DND-41 (cell line): ENCODE results near the gene CNOT11.

ENCODE experiments used
- ATAC-seq: fragments of 200-7000 bp; cut with Tn5 transposase; 3 replicates; pipeline ENCODE4 v1.9.1; 2021; ENCODE audit warnings: low read depth; ENCODE audit not compliant: insufficient read depth
- DNase-seq: peaks from one replicate; pipeline ENCODE4 v3.0.0-alpha.2; 2020
- H2AFZ ChIP-seq: 2 replicates; pipeline ENCODE4 v1.6.0; 2012; ENCODE audit warnings: low read depth, low read length
- H3K27ac ChIP-seq: 2 replicates; pipeline ENCODE4 v1.5.1; 2012; ENCODE audit warnings: low read length, inconsistent platforms
- H3K27me3 ChIP-seq: fragments of 200-600 bp; sonication (generic); 2 replicates; pipeline ENCODE4 v1.6.0; 2012; ENCODE audit warnings: low read length, mild to moderate bottlenecking, inconsistent platforms; ENCODE audit not compliant: insufficient read depth, poor library complexity
- H3K36me3 ChIP-seq: 2 replicates; pipeline ENCODE4 v1.5.1; 2012; ENCODE audit warnings: low read length, inconsistent platforms; ENCODE audit not compliant: insufficient read depth
- H3K4me1 ChIP-seq: 2 replicates; pipeline ENCODE4 v1.5.1; 2012; ENCODE audit warnings: mild to moderate bottlenecking, low read length; ENCODE audit not compliant: insufficient read depth
- H3K4me2 ChIP-seq: 2 replicates; pipeline ENCODE4 v1.6.0; 2012; ENCODE audit warnings: mild to moderate bottlenecking, moderate library complexity, low read length, inconsistent platforms; ENCODE audit not compliant: insufficient read depth
- H3K4me3 ChIP-seq, 2 experiments: fragments of 200-600 bp in 1 of 2; shearing (Covaris generic) in 1 of 2; 2 replicates each; pipeline ENCODE4 v1.5.1; 2012 to 2016; ENCODE audit warnings: inconsistent platforms in 2 of 2, low read length in 2 of 2, mild to moderate bottlenecking in 2 of 2, low read depth in 1 of 2, moderate library complexity in 1 of 2
- H3K79me2 ChIP-seq: 2 replicates; pipeline ENCODE4 v1.6.0; 2012; ENCODE audit warnings: low read length, inconsistent platforms; ENCODE audit not compliant: insufficient read depth
- H3K9ac ChIP-seq: 2 replicates; pipeline ENCODE4 v1.6.0; 2012; ENCODE audit warnings: low read depth, mild to moderate bottlenecking, inconsistent platforms, low read length, moderate library complexity
- H3K9me3 ChIP-seq: 2 replicates; pipeline ENCODE4 v1.5.1; 2012; ENCODE audit warnings: low read length, moderate library complexity, mild to moderate bottlenecking, inconsistent platforms; ENCODE audit not compliant: insufficient read depth, severe bottlenecking
- H4K20me1 ChIP-seq: 2 replicates; pipeline ENCODE4 v1.6.0; 2012; ENCODE audit warnings: low read length; ENCODE audit not compliant: insufficient read depth
- EZH2 ChIP-seq: IDR thresholded peaks from 3 replicates; pipeline ENCODE4 v1.6.1; 2012; ENCODE audit warnings: borderline replicate concordance, low read depth, mild to moderate bottlenecking, moderate library complexity, low read length, inconsistent platforms; ENCODE audit not compliant: severe bottlenecking
- TF ChIP-seq, protein P1 (sequence below): IDR thresholded peaks from 2 replicates; pipeline ENCODE4 v1.5.1; 2012; ENCODE audit warnings: borderline replicate concordance, low read length, moderate library complexity, mild to moderate bottlenecking; ENCODE audit not compliant: poor library complexity, severe bottlenecking; ENCODE audit errors: extremely low read depth

The CNOT11 gene

DNA sequence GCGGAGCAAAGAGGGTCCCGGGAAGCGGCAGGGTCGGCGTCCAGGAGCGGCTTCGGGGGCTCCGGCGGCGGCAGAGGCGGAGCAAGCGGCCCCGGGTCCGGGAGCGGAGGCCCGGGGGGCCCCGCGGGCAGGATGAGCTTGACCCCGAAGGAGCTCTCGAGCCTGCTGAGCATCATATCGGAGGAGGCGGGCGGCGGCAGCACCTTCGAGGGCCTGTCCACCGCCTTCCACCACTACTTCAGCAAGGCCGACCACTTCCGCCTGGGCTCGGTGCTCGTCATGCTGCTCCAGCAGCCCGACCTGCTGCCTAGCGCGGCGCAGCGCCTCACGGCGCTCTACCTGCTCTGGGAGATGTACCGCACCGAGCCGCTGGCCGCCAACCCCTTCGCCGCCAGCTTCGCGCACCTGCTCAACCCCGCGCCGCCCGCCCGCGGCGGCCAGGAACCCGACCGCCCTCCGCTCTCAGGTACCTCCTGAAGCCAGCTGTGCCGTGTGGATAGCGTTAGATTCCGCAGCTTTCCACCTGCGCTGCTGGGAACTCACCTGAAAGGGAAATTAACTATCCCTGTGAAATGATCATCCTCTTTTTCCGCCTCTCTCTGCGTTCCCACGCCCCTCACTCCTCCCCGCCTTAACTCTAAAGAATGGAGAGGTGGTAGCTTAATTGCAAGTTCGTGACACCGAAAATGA lies 472 bp downstream of the CNOT11 start:
- peaks cover 19% of the 10 kb centered on the region for H4K20me1 ChIP-seq
- H3K9me3 ChIP-seq = no peaks in the 10 kb centered on the region
- no peaks in the 10 kb centered on the region for H3K27me3 ChIP-seq
- no peak for TF ChIP-seq EZH2
- TF ChIP-seq, protein P1, sequence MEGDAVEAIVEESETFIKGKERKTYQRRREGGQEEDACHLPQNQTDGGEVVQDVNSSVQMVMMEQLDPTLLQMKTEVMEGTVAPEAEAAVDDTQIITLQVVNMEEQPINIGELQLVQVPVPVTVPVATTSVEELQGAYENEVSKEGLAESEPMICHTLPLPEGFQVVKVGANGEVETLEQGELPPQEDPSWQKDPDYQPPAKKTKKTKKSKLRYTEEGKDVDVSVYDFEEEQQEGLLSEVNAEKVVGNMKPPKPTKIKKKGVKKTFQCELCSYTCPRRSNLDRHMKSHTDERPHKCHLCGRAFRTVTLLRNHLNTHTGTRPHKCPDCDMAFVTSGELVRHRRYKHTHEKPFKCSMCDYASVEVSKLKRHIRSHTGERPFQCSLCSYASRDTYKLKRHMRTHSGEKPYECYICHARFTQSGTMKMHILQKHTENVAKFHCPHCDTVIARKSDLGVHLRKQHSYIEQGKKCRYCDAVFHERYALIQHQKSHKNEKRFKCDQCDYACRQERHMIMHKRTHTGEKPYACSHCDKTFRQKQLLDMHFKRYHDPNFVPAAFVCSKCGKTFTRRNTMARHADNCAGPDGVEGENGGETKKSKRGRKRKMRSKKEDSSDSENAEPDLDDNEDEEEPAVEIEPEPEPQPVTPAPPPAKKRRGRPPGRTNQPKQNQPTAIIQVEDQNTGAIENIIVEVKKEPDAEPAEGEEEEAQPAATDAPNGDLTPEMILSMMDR = no peak
- H3K27ac ChIP-seq = peak overlapping the region; percentile 73
- H3K36me3 ChIP-seq = peaks cover 28% of the 10 kb centered on the region
- DNase-seq (peak; percentile 77), ATAC-seq (peak; percentile 67)
- peak overlapping the region; percentile 67 to 69 for H3K4me3 ChIP-seq
- H2AFZ ChIP-seq = peak overlapping the region; percentile 87
- peaks cover 36% of the 10 kb centered on the region for H3K4me1 ChIP-seq
- peak overlapping the region; percentile 94 for H3K9ac ChIP-seq
- H3K4me2 ChIP-seq = peak overlapping the region; percentile 77
- peaks cover 55% of the 10 kb centered on the region for H3K79me2 ChIP-seq

DNA sequence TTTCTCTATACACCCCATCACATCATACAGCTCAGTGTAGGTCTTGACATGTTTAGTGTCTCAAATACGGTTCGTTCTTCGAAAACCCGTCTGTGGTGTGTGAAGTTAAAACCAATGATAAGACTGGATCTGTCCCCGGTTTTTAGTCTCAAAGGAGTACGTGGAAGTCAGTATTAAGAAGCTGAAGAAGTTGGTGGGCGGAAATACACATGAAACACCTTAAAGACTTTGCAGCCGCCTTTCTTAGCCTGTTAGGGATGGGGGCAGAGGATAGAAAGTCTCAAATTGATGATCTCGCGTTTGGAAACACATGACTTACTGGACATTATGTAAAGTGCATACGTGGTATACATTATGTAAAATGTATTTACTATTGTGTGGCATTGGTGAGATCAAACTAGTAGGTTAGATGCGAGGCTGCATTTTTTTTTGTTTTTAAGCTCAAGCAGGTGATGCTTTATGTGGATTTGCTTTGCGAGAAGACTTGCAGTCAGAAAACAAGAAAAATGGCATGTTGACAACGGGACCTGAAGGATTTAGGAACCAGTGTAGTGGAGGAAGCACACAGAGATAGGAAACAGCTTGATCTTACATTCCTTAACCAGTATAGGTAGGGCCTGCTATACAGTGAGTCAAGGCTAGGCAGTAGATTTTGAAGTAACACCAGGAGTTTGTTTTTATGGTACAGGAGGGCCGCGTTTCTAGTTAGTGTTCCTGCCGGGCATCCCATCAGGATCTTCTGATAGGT lies 1.2 kb downstream of the CNOT11 start:
- peaks cover 34% of the 10 kb centered on the region for H3K36me3 ChIP-seq
- peak overlapping the region; percentile 67 to 69 for H3K4me3 ChIP-seq
- DNase-seq (no peak), ATAC-seq (no peak)
- peak overlapping the region; percentile 87 for H2AFZ ChIP-seq
- H3K4me1 ChIP-seq = peaks cover 36% of the 10 kb centered on the region
- peak overlapping the region; percentile 94 for H3K9ac ChIP-seq
- peak overlapping the region; percentile 73 for H3K27ac ChIP-seq
- peak overlapping the region; percentile 77 for H3K4me2 ChIP-seq
- no peaks in the 10 kb centered on the region for H3K9me3 ChIP-seq
- TF ChIP-seq, protein P1 = no peak
- no peak for TF ChIP-seq EZH2
- peaks cover 19% of the 10 kb centered on the region for H4K20me1 ChIP-seq
- H3K79me2 ChIP-seq = peaks cover 61% of the 10 kb centered on the region
- no peaks in the 10 kb centered on the region for H3K27me3 ChIP-seq

GRCh38 chr2:101255501-101255900 lies 2.8 kb downstream of the CNOT11 start:
- H3K27ac ChIP-seq = no peak overlapping the region
- H2AFZ ChIP-seq = no peak overlapping the region
- ATAC-seq (no peak), DNase-seq (no peak)
- no peak overlapping the region for H3K9ac ChIP-seq
- TF ChIP-seq EZH2 = no peak
- TF ChIP-seq, protein P1 = no peak
- peaks cover 73% of the 10 kb centered on the region for H3K79me2 ChIP-seq
- H3K4me2 ChIP-seq = peak overlapping the region; percentile 43
- no peaks in the 10 kb centered on the region for H3K9me3 ChIP-seq
- H3K27me3 ChIP-seq = no peaks in the 10 kb centered on the region
- peaks cover 22% of the 10 kb centered on the region for H4K20me1 ChIP-seq
- peaks cover 36% of the 10 kb centered on the region for H3K4me1 ChIP-seq
- H3K36me3 ChIP-seq = peaks cover 43% of the 10 kb centered on the region
- H3K4me3 ChIP-seq = no peak overlapping the region
